RWPE1 (cell line): ENCODE results near the gene NOA1.

Source experiments
- CTCF ChIA-PET: fragments of 350-600 bp; sonication (Branson Sonifier 250); formaldehyde crosslinking; extraction: SDS; loops from one replicate; lab custom pipeline; 2021; lab: Yijun Ruan, JAX
- POLR2A ChIA-PET: fragments of 400-600 bp; formaldehyde crosslinking; extraction: SDS; loops from one replicate; lab custom pipeline; 2020; ENCODE audit warnings: antibody characterized with exemption; ENCODE audit not compliant: low non-redundant PET; lab: Yijun Ruan, JAX
- DNase-seq: peaks from one replicate; pipeline ENCODE4 v3.0.0; 2012; ENCODE audit warnings: low spot score
- H3K27ac ChIP-seq: fragments of 450-650 bp; 2 replicates; pipeline ENCODE4 v1.5.1; 2017
- CTCF ChIP-seq: fragments of 450-650 bp; conservative IDR thresholded peaks from 2 replicates; pipeline ENCODE4 v1.5.1; 2017; ENCODE audit warnings: low read depth, mild to moderate bottlenecking

The NOA1 gene

GRCh38 chr4:56995525-56995924 lies 18.1 kb upstream of the NOA1 start:
- ChIA-PET CTCF (interaction anchor here (0.7 kb wide), 1 partner anchor 13 kb away, joined by 3 read pairs; no protein-coding TSS in a partner anchor), POLR2A (no interaction called here)
- no peak overlapping the region for H3K27ac ChIP-seq
- DNase-seq = no peak
- TF ChIP-seq CTCF = no peak

GRCh38 chr4:56990109-56990905 lies 12.9 kb upstream of the NOA1 start:
- no peak for TF ChIP-seq CTCF
- no peak overlapping the region for H3K27ac ChIP-seq
- CTCF ChIA-PET = interaction anchor here (0.6 kb wide), 2 partner anchors 20 to 246 kb away, joined by 3 read pairs; no protein-coding TSS in a partner anchor
- POLR2A ChIA-PET = no interaction called here
- DNase-seq = no peak

GRCh38 chr4:56986952-56987351 lies 9.5 kb upstream of the NOA1 start:
- POLR2A ChIA-PET = no interaction called here

GRCh38 chr4:56986192-56986591 lies 8.8 kb upstream of the NOA1 start:
- no peak overlapping the region for H3K27ac ChIP-seq
- no peak for DNase-seq
- POLR2A ChIA-PET = no interaction called here
- TF ChIP-seq CTCF = no peak
- CTCF ChIA-PET = no interaction called here

More at GRCh38 chr4:56986952-56987351, 9.5 kb upstream of the NOA1 start:
- CTCF ChIA-PET = no interaction called here
- TF ChIP-seq CTCF = no peak
- H3K27ac ChIP-seq = no peak overlapping the region
- no peak for DNase-seq

GRCh38 chr4:56981795-56982201 lies 4.4 kb upstream of the NOA1 start:
- DNase-seq = no peak
- ChIA-PET CTCF (no interaction called here), POLR2A (no interaction called here)
- no peak for TF ChIP-seq CTCF
- H3K27ac ChIP-seq = no peak overlapping the region

GRCh38 chr4:56979421-56980072 lies 2.1 kb upstream of the NOA1 start:
- H3K27ac ChIP-seq = peak overlapping the region; percentile 96
- no peak for TF ChIP-seq CTCF
- ChIA-PET CTCF (interaction anchor here (0.6 kb wide), 1 partner anchor 631 kb away, joined by 4 read pairs; no protein-coding TSS in a partner anchor), POLR2A (interaction anchor here (0.7 kb wide), 2 partner anchors 9 to 1795 kb away, joined by 5 to 14 read pairs; no protein-coding TSS in a partner anchor)
- DNase-seq = no peak
